H9 (cell line): ENCODE data around the gene DPM3. TPM values are rescaled to one million over a fixed set of nuclear protein-coding genes. Genes with fewer than 3 reads are reported as not detected.
"Not testable (repeated sequence)": the region's sequence is repeated elsewhere in the genome, so short reads cannot be mapped to it uniquely, and the experiment has no call there.

Source experiments
- DNase-seq: peaks from one replicate; pipeline ENCODE4 v3.0.0-alpha.2; 2017
- H2AFZ ChIP-seq: one replicate; pipeline ENCODE4 v1.6.1; 2013; ENCODE audit warnings: mild to moderate bottlenecking, low read length, control low read depth, moderate library complexity
- H2AK5ac ChIP-seq: 2 replicates; pipeline ENCODE4 v1.6.1; 2013; ENCODE audit warnings: low read length, control low read depth, mixed read lengths; ENCODE audit not compliant: insufficient read length
- H2BK120ac ChIP-seq: one replicate; pipeline ENCODE4 v1.6.1; 2013; ENCODE audit warnings: low read depth, mild to moderate bottlenecking, low read length, control low read depth, inconsistent platforms; ENCODE audit not compliant: poor library complexity, severe bottlenecking
- H2BK12ac ChIP-seq: 2 replicates; pipeline ENCODE4 v1.6.1; 2013; ENCODE audit warnings: low read length, control low read depth, mixed read lengths, low read depth; ENCODE audit not compliant: insufficient read length
- H2BK15ac ChIP-seq: 2 replicates; pipeline ENCODE4 v1.6.1; 2013; ENCODE audit warnings: low read depth, low read length, control low read depth
- H2BK20ac ChIP-seq: one replicate; pipeline ENCODE4 v1.6.1; 2013; ENCODE audit warnings: low read depth, mild to moderate bottlenecking, low read length, control low read depth, inconsistent platforms; ENCODE audit not compliant: poor library complexity, severe bottlenecking
- H2BK5ac ChIP-seq: 2 replicates; pipeline ENCODE4 v1.6.1; 2013; ENCODE audit warnings: low read length, control low read depth, mixed read lengths; ENCODE audit not compliant: insufficient read length
- H3K14ac ChIP-seq: 2 replicates; pipeline ENCODE4 v1.6.1; 2013; ENCODE audit warnings: low read length, control low read depth; ENCODE audit not compliant: insufficient read depth
- H3K18ac ChIP-seq: 2 replicates; pipeline ENCODE4 v1.6.1; 2013; ENCODE audit warnings: low read depth, mild to moderate bottlenecking, mixed read lengths, low read length, control low read depth; ENCODE audit not compliant: insufficient read length
- H3K23ac ChIP-seq: 2 replicates; pipeline ENCODE4 v1.6.1; 2013; ENCODE audit warnings: low read length, control low read depth, mixed read lengths, low read depth; ENCODE audit not compliant: insufficient read length
- H3K23me2 ChIP-seq: 2 replicates; pipeline ENCODE4 v1.6.1; 2013; ENCODE audit warnings: low read depth, mild to moderate bottlenecking, mixed read lengths, low read length, control low read depth; ENCODE audit not compliant: insufficient read length, poor library complexity, severe bottlenecking
- H3K27ac ChIP-seq: 2 replicates; pipeline ENCODE4 v1.5.1; 2013; ENCODE audit warnings: low read length, control low read depth, mixed read lengths, low read depth; ENCODE audit not compliant: insufficient read length
- H3K27me3 ChIP-seq: 2 replicates; pipeline ENCODE4 v1.6.1; 2013; ENCODE audit warnings: low read length, control low read depth, inconsistent platforms; ENCODE audit not compliant: insufficient read depth
- H3K4ac ChIP-seq: 2 replicates; pipeline ENCODE4 v1.6.1; 2013; ENCODE audit warnings: low read depth, mild to moderate bottlenecking, control low read depth, inconsistent platforms, low read length, moderate library complexity
- H3K4me1 ChIP-seq: 2 replicates; pipeline ENCODE4 v1.6.1; 2013; ENCODE audit warnings: low read length, control low read depth, inconsistent platforms; ENCODE audit not compliant: insufficient read depth
- H3K4me2 ChIP-seq: 2 replicates; pipeline ENCODE4 v1.6.1; 2013; ENCODE audit warnings: low read length, control low read depth, mixed read lengths; ENCODE audit not compliant: insufficient read length, insufficient read depth
- H3K56ac ChIP-seq: 2 replicates; pipeline ENCODE4 v1.6.1; 2013; ENCODE audit warnings: low read depth, mild to moderate bottlenecking, mixed read lengths, low read length, control low read depth; ENCODE audit not compliant: insufficient read length
- H3K79me1 ChIP-seq: 2 replicates; pipeline ENCODE4 v1.6.1; 2013; ENCODE audit warnings: low read depth, mild to moderate bottlenecking, moderate library complexity, low read length, control low read depth, inconsistent platforms; ENCODE audit not compliant: insufficient read depth, poor library complexity, severe bottlenecking
- H3K79me2 ChIP-seq: 2 replicates; pipeline ENCODE4 v1.6.1; 2013; ENCODE audit warnings: low read length, control low read depth, inconsistent platforms; ENCODE audit not compliant: insufficient read depth
- H3K9ac ChIP-seq: 2 replicates; pipeline ENCODE4 v1.6.1; 2013; ENCODE audit warnings: low read length, control low read depth, mixed read lengths; ENCODE audit not compliant: insufficient read length; ENCODE audit errors: extremely low read depth
- H3K9me3 ChIP-seq: one replicate; pipeline ENCODE4 v1.6.1; 2013; ENCODE audit warnings: low read depth, low read length, inconsistent platforms; ENCODE audit not compliant: control insufficient read depth
- H3T11ph ChIP-seq: one replicate; pipeline ENCODE4 v1.6.1; 2013; ENCODE audit warnings: mild to moderate bottlenecking, low read length, control low read depth, inconsistent platforms
- H4K20me1 ChIP-seq: one replicate; pipeline ENCODE4 v1.6.1; 2013; ENCODE audit not compliant: control insufficient read depth, insufficient read length, insufficient read depth
- H4K5ac ChIP-seq: 2 replicates; pipeline ENCODE4 v1.6.1; 2013; ENCODE audit warnings: low read depth, mild to moderate bottlenecking, mixed read lengths, low read length, control low read depth; ENCODE audit not compliant: insufficient read length
- H4K8ac ChIP-seq: replicated peaks from 2 replicates; pipeline ENCODE4 v1.6.1; 2013; ENCODE audit warnings: low read length, control low read depth, mixed read lengths, low read depth; ENCODE audit not compliant: insufficient read length
- H4K91ac ChIP-seq: 2 replicates; pipeline ENCODE4 v1.6.1; 2013; ENCODE audit warnings: low read depth, mild to moderate bottlenecking, moderate library complexity, mixed read lengths, low read length, control low read depth; ENCODE audit not compliant: insufficient read length
- H3K27ac Mint-ChIP-seq, 3 experiments: 2 replicates in 2 of 3; 3 replicates in 1 of 3; pipeline ENCODE4 v1.8.0; 2020 to 2021; ENCODE audit warnings: mixed read lengths in 3 of 3, mild to moderate bottlenecking in 1 of 3, moderate library complexity in 1 of 3
- H3K27me3 Mint-ChIP-seq: 2 replicates; pipeline ENCODE4 v1.8.0; 2021; ENCODE audit warnings: low read depth, mild to moderate bottlenecking, moderate library complexity, mixed read lengths
- H3K36me3 Mint-ChIP-seq, 3 experiments: 2 replicates in 2 of 3; 3 replicates in 1 of 3; pipeline ENCODE4 v1.8.0; 2020 to 2021; ENCODE audit warnings: low read depth in 3 of 3, mixed read lengths in 3 of 3; ENCODE audit not compliant: insufficient read depth in 1 of 3
- H3K4me1 Mint-ChIP-seq, 2 experiments: 2 replicates each; pipeline ENCODE4 v1.8.0; 2020; ENCODE audit warnings: mixed read lengths in 2 of 2
- H3K4me3 Mint-ChIP-seq, 2 experiments: 2 replicates in 1 of 2; 3 replicates in 1 of 2; pipeline ENCODE4 v1.8.0; 2020 to 2021; ENCODE audit warnings: mild to moderate bottlenecking in 2 of 2, mixed read lengths in 2 of 2, moderate library complexity in 1 of 2
- H3K9me3 Mint-ChIP-seq, 2 experiments: 2 replicates in 1 of 2; 3 replicates in 1 of 2; pipeline ENCODE4 v1.8.0; 2020; ENCODE audit warnings: mild to moderate bottlenecking in 2 of 2, mixed read lengths in 2 of 2, moderate library complexity in 1 of 2
- WGBS: extraction: QIAGEN DNeasy Blood & Tissue Kit; methylation state at CpG from one replicate; pipeline ENCODE4 v1.1.7; 2013; ENCODE audit warnings: missing lambda C conversion rate, low lambda C conversion rate, mixed read lengths; ENCODE audit not compliant: insufficient read length; ENCODE audit errors: extremely low coverage; 5-methylcytosine and 5-hydroxymethylcytosine counted together
- total RNA-seq: library from RNA; stranded (reverse); gene quantifications from 2 replicates; pipeline ENCODE4 v1.2.1, GENCODE V29; 2021
- TF ChIP-seq, protein P1 (sequence below): fragments of 200-600 bp; sonication (generic); conservative IDR thresholded peaks from 3 replicates; pipeline ENCODE4 v1.8.0; 2021; ENCODE audit warnings: antibody characterized with exemption, mild to moderate bottlenecking

DPM3 gene
- total RNA-seq, 1 experiment from 2014 or later, result 48.5 TPM

GRCh38 chr1:155158991-155159390 lies 18.7 kb upstream of the DPM3 start:
- Mint-ChIP-seq H3K4me1 (no peaks in the 10 kb centered on the region), H3K9me3 (peaks cover 0 to 4% of the 10 kb centered on the region in 2 experiments; a peak in 2 of 5 replicates), H3K4me3 (no peak overlapping the region), H3K36me3 (no peaks in the 10 kb centered on the region), H3K27me3 (peaks cover 30% of the 10 kb centered on the region), H3K27ac (no peak overlapping the region)
- Histone ChIP-seq H4K5ac (no peak overlapping the region), H3K79me2 (no peaks in the 10 kb centered on the region), H3K56ac (no peak overlapping the region), H2AK5ac (no peak overlapping the region), H3K9me3 (no peaks in the 10 kb centered on the region), H3K27me3 (no peaks in the 10 kb centered on the region), H3K23ac (no peak overlapping the region), H3K4me2 (no peak overlapping the region), H3K4me1 (no peaks in the 10 kb centered on the region), H3K14ac (no peak overlapping the region), H4K20me1 (no peaks in the 10 kb centered on the region), H2BK15ac (no peak overlapping the region), H3K18ac (no peak overlapping the region), H3T11ph (no peak overlapping the region), H4K91ac (no peak overlapping the region), H3K79me1 (no peaks in the 10 kb centered on the region), H2BK20ac (no peak overlapping the region), H3K23me2 (no peaks in the 10 kb centered on the region), H2BK5ac (no peak overlapping the region), H3K9ac (no peak overlapping the region), H2AFZ (no peak overlapping the region), H3K4ac (no peak overlapping the region), H2BK12ac (no peak overlapping the region), H3K27ac (no peak overlapping the region), H2BK120ac (no peak overlapping the region), H4K8ac (no peak overlapping the region)
- DNase-seq, result no peak
- whole genome bisulfite sequencing, result no CpG with 5 or more reads among the region's 1 CpG
- TF ChIP-seq, protein P1, sequence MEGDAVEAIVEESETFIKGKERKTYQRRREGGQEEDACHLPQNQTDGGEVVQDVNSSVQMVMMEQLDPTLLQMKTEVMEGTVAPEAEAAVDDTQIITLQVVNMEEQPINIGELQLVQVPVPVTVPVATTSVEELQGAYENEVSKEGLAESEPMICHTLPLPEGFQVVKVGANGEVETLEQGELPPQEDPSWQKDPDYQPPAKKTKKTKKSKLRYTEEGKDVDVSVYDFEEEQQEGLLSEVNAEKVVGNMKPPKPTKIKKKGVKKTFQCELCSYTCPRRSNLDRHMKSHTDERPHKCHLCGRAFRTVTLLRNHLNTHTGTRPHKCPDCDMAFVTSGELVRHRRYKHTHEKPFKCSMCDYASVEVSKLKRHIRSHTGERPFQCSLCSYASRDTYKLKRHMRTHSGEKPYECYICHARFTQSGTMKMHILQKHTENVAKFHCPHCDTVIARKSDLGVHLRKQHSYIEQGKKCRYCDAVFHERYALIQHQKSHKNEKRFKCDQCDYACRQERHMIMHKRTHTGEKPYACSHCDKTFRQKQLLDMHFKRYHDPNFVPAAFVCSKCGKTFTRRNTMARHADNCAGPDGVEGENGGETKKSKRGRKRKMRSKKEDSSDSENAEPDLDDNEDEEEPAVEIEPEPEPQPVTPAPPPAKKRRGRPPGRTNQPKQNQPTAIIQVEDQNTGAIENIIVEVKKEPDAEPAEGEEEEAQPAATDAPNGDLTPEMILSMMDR, result no peak

- H4K8ac ChIP-seq, H3K79me1 ChIP-seq, H3K4me3 Mint-ChIP-seq, H3K23me2 ChIP-seq, H3K4me1 ChIP-seq, H4K91ac ChIP-seq, H2BK120ac ChIP-seq, H3K9me3 Mint-ChIP-seq, H3K36me3 Mint-ChIP-seq, H3K4me1 Mint-ChIP-seq, H4K20me1 ChIP-seq, H3K79me2 ChIP-seq, H3K27ac Mint-ChIP-seq, H3K9ac ChIP-seq, H2BK15ac ChIP-seq, H2BK12ac ChIP-seq, H3K27me3 ChIP-seq, H3K23ac ChIP-seq, H3K9me3 ChIP-seq, H4K5ac ChIP-seq, H3T11ph ChIP-seq, H2BK5ac ChIP-seq, H3K27ac ChIP-seq, H3K4me2 ChIP-seq, H2AK5ac ChIP-seq, H2BK20ac ChIP-seq, DNase-seq, H3K18ac ChIP-seq, H2AFZ ChIP-seq, H3K14ac ChIP-seq, H3K56ac ChIP-seq, H3K4ac ChIP-seq: not testable (repeated sequence)
- peaks cover 31% of the 10 kb centered on the region for H3K27me3 Mint-ChIP-seq
- no CpG with 5 or more reads among the region's 3 CpGs for WGBS
Observed at GRCh38 chr1:155155996-155156643, 15.8 kb upstream of the DPM3 start.
